DMS53 treated with DMSO at 0.1 percent for 48 hours (cell line): ENCODE data around the gene SLC22A23.

Experiments used
- DNase-seq: peaks from one replicate; lab custom pipeline; 2025; ENCODE audit not compliant: unreplicated experiment; lab: John Stamatoyannopoulos, UW

SLC22A23 gene

DNA sequence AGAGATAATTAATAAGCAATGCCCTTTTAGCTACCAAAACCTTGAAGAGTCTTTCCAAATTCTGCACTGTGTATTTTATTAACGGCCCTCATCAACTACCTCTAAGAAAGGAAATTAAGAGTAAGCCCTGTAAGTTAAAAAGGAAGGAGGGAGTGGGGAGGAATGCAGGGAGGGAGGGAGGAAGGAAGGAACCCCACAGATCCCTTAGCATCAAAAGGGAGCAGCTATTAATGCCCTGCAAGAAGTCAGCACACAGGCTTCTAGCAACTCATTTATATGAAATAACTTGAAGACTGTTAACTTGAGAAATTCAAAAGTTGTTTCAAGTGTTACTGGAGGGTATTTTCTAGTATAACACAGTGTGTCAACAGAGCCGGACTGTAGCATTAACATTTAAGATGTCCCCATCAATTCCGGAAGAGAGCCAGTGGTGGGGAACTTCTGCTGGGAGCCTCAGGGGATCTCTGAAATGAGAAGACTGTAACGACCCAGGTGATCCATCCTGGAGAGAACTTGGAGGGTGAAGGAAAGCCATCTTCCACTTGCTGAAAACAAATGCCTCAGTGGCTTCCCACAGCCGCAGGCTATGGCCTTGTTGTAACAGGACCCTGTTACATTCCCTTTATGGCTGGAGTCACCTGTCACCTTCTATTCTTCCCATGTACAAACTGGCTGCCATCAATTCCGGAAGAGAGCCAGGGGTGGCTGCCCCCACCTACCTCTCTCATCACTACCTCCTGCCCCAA, 33.2 kb downstream of the SLC22A23 start:
- no peak for DNase-seq

GRCh38 chr6:3422435-3423070, 34.3 kb downstream of the SLC22A23 start:
- DNase-seq: no peak

- no peak for DNase-seq
Observed at GRCh38 chr6:3421791-3422434, 34.9 kb downstream of the SLC22A23 start.

DNA sequence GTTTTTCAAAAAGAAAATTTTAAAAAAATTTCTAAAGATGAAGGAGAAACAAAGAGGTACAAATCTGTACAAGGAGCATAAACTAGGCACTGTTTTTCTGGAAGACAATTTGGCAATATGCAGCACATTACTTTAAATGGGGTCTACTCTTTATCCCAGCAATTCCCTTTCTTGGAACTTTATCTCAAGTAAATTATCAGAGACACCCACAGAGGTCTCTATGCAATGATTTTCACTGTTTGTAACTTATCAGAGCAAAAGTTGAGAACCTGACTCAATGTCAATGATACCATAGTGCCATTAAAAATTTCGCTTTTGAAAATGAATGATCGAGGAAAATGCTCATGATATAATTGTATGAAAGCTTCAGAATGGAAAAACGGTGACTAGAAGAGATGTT, 35.7 kb downstream of the SLC22A23 start:
- DNase-seq: no peak

DNA sequence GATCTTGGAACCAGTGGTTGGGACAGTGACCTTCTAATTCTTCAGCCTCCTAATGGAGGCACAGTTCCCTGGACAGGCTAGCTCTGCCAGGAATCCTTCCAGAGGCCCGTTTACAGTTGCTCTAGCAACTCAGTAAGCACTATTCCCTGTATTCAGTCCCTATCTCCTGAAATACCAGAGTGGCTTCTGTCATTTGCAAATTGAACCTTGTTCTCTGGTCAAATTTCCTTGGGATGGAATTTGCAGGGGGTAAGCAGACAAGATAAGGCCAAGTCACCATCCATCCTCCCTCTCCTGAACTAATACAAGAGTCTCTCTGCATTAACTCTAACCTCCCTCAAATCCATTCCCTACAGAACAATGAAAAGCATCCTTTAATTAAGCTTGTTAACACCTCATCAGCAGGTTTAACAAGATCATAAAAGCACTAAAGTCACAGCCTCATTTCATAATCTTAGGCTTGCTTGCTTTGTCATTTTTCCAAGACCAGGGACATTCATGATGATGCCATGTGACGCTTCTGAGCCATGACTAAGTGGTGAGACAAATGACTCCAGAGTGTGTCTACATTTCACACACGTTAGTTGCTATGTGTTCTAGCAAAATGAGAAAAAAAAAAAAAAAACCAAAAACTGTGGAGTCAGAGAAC, 37.1 kb downstream of the SLC22A23 start:
- no peak for DNase-seq

GRCh38 chr6:3418496-3419060, 38.3 kb downstream of the SLC22A23 start:
- no peak for DNase-seq

- no peak for DNase-seq
Observed at GRCh38 chr6:3417473-3417872, 39.4 kb downstream of the SLC22A23 start.

DNA sequence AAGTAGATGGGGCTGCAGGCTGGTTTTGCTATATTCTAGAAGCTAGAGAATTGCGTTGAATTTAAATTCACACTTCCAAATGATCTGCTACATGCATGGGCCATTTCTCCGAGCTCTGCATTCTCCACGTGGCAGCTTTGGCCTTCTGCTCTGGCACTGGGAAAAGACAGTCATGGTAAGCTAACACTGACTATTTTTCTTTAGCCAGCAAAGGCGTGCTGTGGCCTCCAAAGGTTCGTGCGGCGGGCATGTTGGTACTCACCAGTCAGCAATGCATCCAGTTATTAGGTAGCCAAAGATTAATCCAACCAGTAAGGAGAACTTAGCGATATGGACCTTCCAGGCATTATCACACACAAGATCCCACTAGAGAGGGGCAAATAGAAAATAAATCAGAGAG, 41.4 kb downstream of the SLC22A23 start:
- no peak for DNase-seq

DNA sequence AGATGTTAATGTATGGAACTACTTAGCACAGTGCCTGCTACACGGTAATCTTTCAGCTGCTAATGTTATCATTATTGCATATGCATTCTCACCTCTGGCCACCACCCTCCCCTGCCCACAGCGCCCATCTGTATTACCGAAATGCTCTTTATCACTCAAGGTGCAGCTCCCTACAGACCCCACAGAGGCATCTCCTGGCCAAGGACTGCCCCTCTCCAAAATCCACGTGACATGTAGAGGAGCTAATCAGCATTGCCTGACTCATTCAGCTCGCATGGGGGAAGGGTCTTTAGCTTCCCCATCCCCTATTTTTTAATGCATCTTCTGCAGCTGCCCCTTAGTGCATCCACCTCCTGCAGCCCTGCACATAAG, 41.8 kb downstream of the SLC22A23 start:
- DNase-seq: no peak

DNA sequence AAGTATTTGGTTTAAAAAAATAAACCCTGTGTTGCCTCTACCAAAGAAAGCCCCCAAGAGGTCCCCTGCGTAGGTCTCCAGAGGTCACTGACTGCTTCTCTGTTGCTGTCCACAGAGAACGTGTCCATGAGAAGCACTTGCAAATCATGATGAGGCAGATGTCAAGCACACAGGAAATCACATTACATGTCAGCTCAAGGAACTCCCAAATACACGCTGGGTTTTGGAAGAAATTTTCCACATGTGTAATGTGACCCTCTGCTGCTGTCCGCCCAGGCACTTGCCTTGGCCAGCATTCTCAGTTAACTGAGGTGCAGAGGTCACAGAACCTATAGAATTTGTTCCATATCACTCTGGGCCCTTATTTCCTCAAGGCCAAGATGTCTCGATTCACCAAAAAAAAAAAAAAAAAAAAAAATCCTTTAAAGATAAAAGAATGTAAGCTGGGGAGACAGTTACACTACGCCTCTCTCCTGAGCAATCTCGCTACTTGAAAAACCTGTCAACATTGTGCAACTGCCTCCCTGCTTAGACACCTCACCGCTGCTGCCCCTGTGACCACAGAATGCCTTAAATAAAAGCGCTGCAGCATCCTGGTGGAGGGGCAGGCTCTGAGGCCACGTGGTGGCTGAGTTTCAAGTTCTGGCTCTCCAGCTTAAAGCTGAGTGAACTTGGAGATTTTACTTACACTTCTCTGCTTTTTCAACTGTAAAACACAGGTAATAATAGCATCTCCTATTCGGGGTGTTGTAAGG, 42.3 kb downstream of the SLC22A23 start:
- no peak for DNase-seq

- no peak for DNase-seq
Observed at GRCh38 chr6:3413592-3413991, 43.3 kb downstream of the SLC22A23 start.

GRCh38 chr6:3412779-3413500, 43.9 kb downstream of the SLC22A23 start:
- DNase-seq: no peak

GRCh38 chr6:3411967-3412778, 44.7 kb downstream of the SLC22A23 start:
- DNase-seq: no peak

GRCh38 chr6:3410385-3411360, 46.2 kb downstream of the SLC22A23 start:
- DNase-seq: no peak

- DNase-seq: no peak
Observed at GRCh38 chr6:3409699-3410384, 47.0 kb downstream of the SLC22A23 start.

DNA sequence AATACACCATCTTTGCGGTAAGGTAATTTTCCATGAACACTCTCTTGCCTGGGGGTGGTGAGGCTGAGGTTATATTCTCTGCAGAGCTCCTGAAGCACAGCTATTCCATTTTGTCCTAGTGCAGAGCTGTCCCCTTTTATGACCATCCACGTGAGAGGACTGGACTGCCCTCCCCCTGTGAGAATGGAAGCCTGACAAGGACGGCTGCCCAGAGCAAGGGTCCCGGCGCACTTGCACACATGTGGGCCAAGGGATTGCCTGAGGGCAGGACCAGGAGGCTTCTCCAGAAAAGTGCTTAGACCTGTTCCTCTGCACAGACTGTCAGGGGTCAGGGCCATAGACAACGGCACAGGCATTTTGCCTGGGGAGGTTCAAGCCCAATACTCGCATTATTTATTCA, 48.2 kb downstream of the SLC22A23 start:
- DNase-seq: no peak

DNA sequence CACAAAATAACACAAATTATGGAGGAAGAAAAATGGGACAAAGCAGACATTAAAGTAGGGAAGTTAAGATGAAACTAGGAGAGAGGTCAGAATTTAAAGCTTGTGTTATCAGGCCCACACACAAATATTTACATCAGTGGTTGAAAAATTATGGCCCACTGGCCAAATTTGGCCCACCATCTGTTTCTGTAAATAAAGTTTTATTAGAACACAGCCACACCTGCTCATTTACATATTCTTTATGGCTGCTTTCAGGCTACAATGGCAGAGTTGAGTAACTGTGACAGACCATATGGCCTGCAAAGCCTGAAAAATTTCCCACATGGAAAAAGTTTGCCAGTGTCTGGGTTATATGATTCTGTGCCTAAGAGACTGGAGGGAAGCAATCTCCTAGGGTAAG, 49.0 kb downstream of the SLC22A23 start:
- no peak for DNase-seq
